HEK293 (cell line): Measurements from ENCODE around the gene TRIM56.

Experiments
- GFI1B ChIP-seq: fragments of 450-650 bp; formaldehyde crosslinking; IDR thresholded peaks from 2 replicates; pipeline ENCODE4 v1.5.1; 2016; ENCODE audit warnings: missing biosample characterization, missing genetic modification characterization
- GLI2 ChIP-seq: fragments of 450-650 bp; formaldehyde crosslinking; IDR thresholded peaks from 2 replicates; pipeline ENCODE4; 2017; ENCODE audit warnings: missing biosample characterization, missing genetic modification characterization, low read depth, borderline replicate concordance
- KLF1 ChIP-seq: fragments of 450-650 bp; formaldehyde crosslinking; IDR thresholded peaks from 2 replicates; pipeline ENCODE4 v1.5.1; 2016; ENCODE audit warnings: missing biosample characterization, missing genetic modification characterization
- KLF16 ChIP-seq: fragments of 450-650 bp; formaldehyde crosslinking; IDR thresholded peaks from 2 replicates; pipeline ENCODE4 v1.5.1; 2017; ENCODE audit warnings: missing biosample characterization, missing genetic modification characterization
- KLF7 ChIP-seq: fragments of 450-650 bp; formaldehyde crosslinking; IDR thresholded peaks from 2 replicates; pipeline ENCODE4 v1.5.1; 2016; ENCODE audit warnings: missing biosample characterization, missing genetic modification characterization, borderline replicate concordance
- ZEB2 ChIP-seq: fragments of 450-650 bp; formaldehyde crosslinking; IDR thresholded peaks from 2 replicates; pipeline ENCODE4 v1.5.1; 2016; ENCODE audit warnings: missing biosample characterization, missing genetic modification characterization
- ZFP37 ChIP-seq: fragments of 450-650 bp; formaldehyde crosslinking; IDR thresholded peaks from 2 replicates; pipeline ENCODE4 v1.5.1; 2016; ENCODE audit warnings: missing biosample characterization, missing genetic modification characterization
- ZNF266 ChIP-seq: fragments of 450-650 bp; formaldehyde crosslinking; IDR thresholded peaks from 2 replicates; pipeline ENCODE4 v1.5.1; 2016; ENCODE audit warnings: missing biosample characterization, missing genetic modification characterization, low read depth
- ZNF311 ChIP-seq: fragments of 450-650 bp; formaldehyde crosslinking; IDR thresholded peaks from 2 replicates; pipeline ENCODE4 v1.5.1; 2017; ENCODE audit warnings: missing biosample characterization, missing genetic modification characterization, borderline replicate concordance
- ZNF473 ChIP-seq: fragments of 450-650 bp; formaldehyde crosslinking; IDR thresholded peaks from 2 replicates; pipeline ENCODE4 v1.5.1; 2017; ENCODE audit warnings: missing biosample characterization, missing genetic modification characterization
- ZNF510 ChIP-seq: fragments of 450-650 bp; formaldehyde crosslinking; IDR thresholded peaks from 2 replicates; pipeline ENCODE4 v1.5.1; 2018; ENCODE audit warnings: mild to moderate bottlenecking, missing genetic modification characterization, missing biosample characterization; ENCODE audit not compliant: insufficient replicate concordance
- ZNF529 ChIP-seq: fragments of 450-650 bp; formaldehyde crosslinking; IDR thresholded peaks from 2 replicates; pipeline ENCODE4 v1.5.1; 2017; ENCODE audit warnings: missing genetic modification characterization, missing biosample characterization; ENCODE audit not compliant: insufficient replicate concordance
- ZNF561 ChIP-seq: fragments of 450-650 bp; IDR thresholded peaks from 2 replicates; pipeline ENCODE4 v1.5.1; 2018; ENCODE audit warnings: missing biosample characterization, missing genetic modification characterization, borderline replicate concordance
- ZNF610 ChIP-seq: fragments of 450-650 bp; formaldehyde crosslinking; IDR thresholded peaks from 2 replicates; pipeline ENCODE4 v1.5.1; 2016; ENCODE audit warnings: missing biosample characterization, missing genetic modification characterization, borderline replicate concordance
- ZNF623 ChIP-seq: fragments of 450-650 bp; formaldehyde crosslinking; IDR thresholded peaks from 2 replicates; pipeline ENCODE4 v1.5.1; 2016; ENCODE audit warnings: missing biosample characterization, missing genetic modification characterization
- ZNF670 ChIP-seq: fragments of 450-650 bp; formaldehyde crosslinking; IDR thresholded peaks from 2 replicates; pipeline ENCODE4 v1.5.1; 2016; ENCODE audit warnings: missing biosample characterization, missing genetic modification characterization, low read depth
- ZNF677 ChIP-seq: fragments of 450-650 bp; IDR thresholded peaks from 2 replicates; pipeline ENCODE4 v1.5.0; 2018; ENCODE audit warnings: missing biosample characterization, mild to moderate bottlenecking, missing genetic modification characterization, moderate library complexity
- ZNF768 ChIP-seq: fragments of 450-650 bp; formaldehyde crosslinking; IDR thresholded peaks from 2 replicates; pipeline ENCODE4 v1.5.1; 2018; ENCODE audit warnings: missing biosample characterization, mild to moderate bottlenecking, missing genetic modification characterization
- ZNF785 ChIP-seq: fragments of 450-650 bp; formaldehyde crosslinking; IDR thresholded peaks from 2 replicates; pipeline ENCODE4 v1.5.1; 2016; ENCODE audit warnings: missing biosample characterization, missing genetic modification characterization
- ZNF792 ChIP-seq: fragments of 450-650 bp; formaldehyde crosslinking; IDR thresholded peaks from 2 replicates; pipeline ENCODE4 v1.5.1; 2016; ENCODE audit warnings: missing biosample characterization, missing genetic modification characterization
- ZSCAN16 ChIP-seq: fragments of 450-650 bp; formaldehyde crosslinking; IDR thresholded peaks from 2 replicates; pipeline ENCODE4 v1.5.1; 2016; ENCODE audit warnings: missing biosample characterization, missing genetic modification characterization
- ZSCAN23 ChIP-seq: fragments of 450-650 bp; formaldehyde crosslinking; IDR thresholded peaks from 2 replicates; pipeline ENCODE4 v1.5.1; 2016; ENCODE audit warnings: missing biosample characterization, missing genetic modification characterization
- ZSCAN30 ChIP-seq: fragments of 450-650 bp; IDR thresholded peaks from 2 replicates; pipeline ENCODE4 v1.5.1; 2018; ENCODE audit warnings: missing biosample characterization, mild to moderate bottlenecking, missing genetic modification characterization, moderate library complexity
- TF ChIP-seq, protein P1 (sequence below): fragments of 450-650 bp; formaldehyde crosslinking; IDR thresholded peaks from 2 replicates; pipeline ENCODE4 v1.5.1; 2017; ENCODE audit warnings: missing biosample characterization, mild to moderate bottlenecking, missing genetic modification characterization, moderate library complexity
- TF ChIP-seq, protein P2 (sequence below): fragments of 450-650 bp; formaldehyde crosslinking; IDR thresholded peaks from 2 replicates; pipeline ENCODE4 v1.5.1; 2017; ENCODE audit warnings: missing biosample characterization, missing genetic modification characterization
- TF ChIP-seq, protein P3 (sequence below): fragments of 450-650 bp; formaldehyde crosslinking; IDR thresholded peaks from 2 replicates; pipeline ENCODE4 v1.5.1; 2016; ENCODE audit warnings: missing biosample characterization, missing genetic modification characterization
- TF ChIP-seq, protein P4 (sequence below): fragments of 450-650 bp; formaldehyde crosslinking; IDR thresholded peaks from 2 replicates; pipeline ENCODE4 v1.5.1; 2016; ENCODE audit warnings: missing biosample characterization, missing genetic modification characterization
- TF ChIP-seq, protein P5 (sequence below): fragments of 450-650 bp; formaldehyde crosslinking; IDR thresholded peaks from 2 replicates; pipeline ENCODE4 v1.5.1; 2016; ENCODE audit warnings: missing biosample characterization, missing genetic modification characterization
- TF ChIP-seq, protein P6 (sequence below): fragments of 450-650 bp; formaldehyde crosslinking; IDR thresholded peaks from 2 replicates; pipeline ENCODE4 v1.5.1; 2016; ENCODE audit warnings: missing biosample characterization, missing genetic modification characterization

The TRIM56 gene

DNA sequence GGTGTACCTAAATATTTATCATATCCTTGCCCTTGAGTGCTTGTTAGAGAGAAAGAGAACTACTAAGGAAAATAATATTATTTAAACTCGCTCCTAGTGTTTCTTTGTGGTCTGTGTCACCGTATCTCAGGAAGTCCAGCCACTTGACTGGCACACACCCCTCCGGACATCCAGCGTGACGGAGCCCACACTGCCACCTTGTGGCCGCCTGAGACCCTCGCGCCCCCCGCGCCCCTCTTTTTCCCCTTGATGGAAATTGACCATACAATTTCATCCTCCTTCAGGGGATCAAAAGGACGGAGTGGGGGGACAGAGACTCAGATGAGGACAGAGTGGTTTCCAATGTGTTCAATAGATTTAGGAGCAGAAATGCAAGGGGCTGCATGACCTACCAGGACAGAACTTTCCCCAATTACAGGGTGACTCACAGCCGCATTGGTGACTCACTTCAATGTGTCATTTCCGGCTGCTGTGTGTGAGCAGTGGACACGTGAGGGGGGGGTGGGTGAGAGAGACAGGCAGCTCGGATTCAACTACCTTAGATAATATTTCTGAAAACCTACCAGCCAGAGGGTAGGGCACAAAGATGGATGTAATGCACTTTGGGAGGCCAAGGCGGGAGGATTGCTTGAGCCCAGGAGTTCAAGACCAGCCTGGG lies 53.1 kb downstream of the TRIM56 start (continued):
- no peak for TF ChIP-seq ZNF266 (tag by site-specific recombination)
- no peak for TF ChIP-seq ZNF610 (tag by site-specific recombination)
- peak; percentile 77; the same call in 1 of the 2 replicates for TF ChIP-seq ZSCAN30 (tag by site-specific recombination)
- TF ChIP-seq, protein P1, sequence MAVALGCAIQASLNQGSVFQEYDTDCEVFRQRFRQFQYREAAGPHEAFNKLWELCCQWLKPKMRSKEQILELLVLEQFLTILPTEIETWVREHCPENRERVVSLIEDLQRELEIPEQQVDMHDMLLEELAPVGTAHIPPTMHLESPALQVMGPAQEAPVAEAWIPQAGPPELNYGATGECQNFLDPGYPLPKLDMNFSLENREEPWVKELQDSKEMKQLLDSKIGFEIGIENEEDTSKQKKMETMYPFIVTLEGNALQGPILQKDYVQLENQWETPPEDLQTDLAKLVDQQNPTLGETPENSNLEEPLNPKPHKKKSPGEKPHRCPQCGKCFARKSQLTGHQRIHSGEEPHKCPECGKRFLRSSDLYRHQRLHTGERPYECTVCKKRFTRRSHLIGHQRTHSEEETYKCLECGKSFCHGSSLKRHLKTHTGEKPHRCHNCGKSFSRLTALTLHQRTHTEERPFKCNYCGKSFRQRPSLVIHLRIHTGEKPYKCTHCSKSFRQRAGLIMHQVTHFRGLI (tag by site-specific recombination) = peak; percentile 37; the same call in 1 of the 2 replicates
- TF ChIP-seq ZNF623 (tag by site-specific recombination) = peak; percentile 25; the same call in 1 of the 2 replicates
- 0 out of 2 replicates have a peak, but pooled peaks have one; percentile 43 for TF ChIP-seq ZNF792
- TF ChIP-seq ZNF473 = no peak
- TF ChIP-seq ZNF561 = 0 out of 2 replicates have a peak, but pooled peaks have one; percentile 50
- no peak; the same call in 1 of the 2 replicates for TF ChIP-seq GLI2 (tag by site-specific recombination)
- TF ChIP-seq ZNF529 (tag by site-specific recombination) = no peak
- TF ChIP-seq, protein P2, sequence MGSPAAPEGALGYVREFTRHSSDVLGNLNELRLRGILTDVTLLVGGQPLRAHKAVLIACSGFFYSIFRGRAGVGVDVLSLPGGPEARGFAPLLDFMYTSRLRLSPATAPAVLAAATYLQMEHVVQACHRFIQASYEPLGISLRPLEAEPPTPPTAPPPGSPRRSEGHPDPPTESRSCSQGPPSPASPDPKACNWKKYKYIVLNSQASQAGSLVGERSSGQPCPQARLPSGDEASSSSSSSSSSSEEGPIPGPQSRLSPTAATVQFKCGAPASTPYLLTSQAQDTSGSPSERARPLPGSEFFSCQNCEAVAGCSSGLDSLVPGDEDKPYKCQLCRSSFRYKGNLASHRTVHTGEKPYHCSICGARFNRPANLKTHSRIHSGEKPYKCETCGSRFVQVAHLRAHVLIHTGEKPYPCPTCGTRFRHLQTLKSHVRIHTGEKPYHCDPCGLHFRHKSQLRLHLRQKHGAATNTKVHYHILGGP = no peak
- TF ChIP-seq GFI1B (tag by site-specific recombination) = 0 out of 2 replicates have a peak, but pooled peaks have one; percentile 14
- TF ChIP-seq ZNF311 (tag by site-specific recombination) = no peak
- no peak for TF ChIP-seq ZSCAN16 (tag by site-specific recombination)
- peak; percentile 97 for TF ChIP-seq ZEB2 (tag by site-specific recombination)
- TF ChIP-seq, protein P3, sequence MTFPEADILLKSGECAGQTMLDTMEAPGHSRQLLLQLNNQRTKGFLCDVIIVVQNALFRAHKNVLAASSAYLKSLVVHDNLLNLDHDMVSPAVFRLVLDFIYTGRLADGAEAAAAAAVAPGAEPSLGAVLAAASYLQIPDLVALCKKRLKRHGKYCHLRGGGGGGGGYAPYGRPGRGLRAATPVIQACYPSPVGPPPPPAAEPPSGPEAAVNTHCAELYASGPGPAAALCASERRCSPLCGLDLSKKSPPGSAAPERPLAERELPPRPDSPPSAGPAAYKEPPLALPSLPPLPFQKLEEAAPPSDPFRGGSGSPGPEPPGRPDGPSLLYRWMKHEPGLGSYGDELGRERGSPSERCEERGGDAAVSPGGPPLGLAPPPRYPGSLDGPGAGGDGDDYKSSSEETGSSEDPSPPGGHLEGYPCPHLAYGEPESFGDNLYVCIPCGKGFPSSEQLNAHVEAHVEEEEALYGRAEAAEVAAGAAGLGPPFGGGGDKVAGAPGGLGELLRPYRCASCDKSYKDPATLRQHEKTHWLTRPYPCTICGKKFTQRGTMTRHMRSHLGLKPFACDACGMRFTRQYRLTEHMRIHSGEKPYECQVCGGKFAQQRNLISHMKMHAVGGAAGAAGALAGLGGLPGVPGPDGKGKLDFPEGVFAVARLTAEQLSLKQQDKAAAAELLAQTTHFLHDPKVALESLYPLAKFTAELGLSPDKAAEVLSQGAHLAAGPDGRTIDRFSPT (tag by site-specific recombination) = peak; percentile 96
- no peak for TF ChIP-seq ZNF768 (tag by site-specific recombination)
- TF ChIP-seq KLF7 (tag by site-specific recombination) = no peak
- peak; percentile 92 for TF ChIP-seq ZSCAN23 (tag by site-specific recombination)
- TF ChIP-seq, protein P4, sequence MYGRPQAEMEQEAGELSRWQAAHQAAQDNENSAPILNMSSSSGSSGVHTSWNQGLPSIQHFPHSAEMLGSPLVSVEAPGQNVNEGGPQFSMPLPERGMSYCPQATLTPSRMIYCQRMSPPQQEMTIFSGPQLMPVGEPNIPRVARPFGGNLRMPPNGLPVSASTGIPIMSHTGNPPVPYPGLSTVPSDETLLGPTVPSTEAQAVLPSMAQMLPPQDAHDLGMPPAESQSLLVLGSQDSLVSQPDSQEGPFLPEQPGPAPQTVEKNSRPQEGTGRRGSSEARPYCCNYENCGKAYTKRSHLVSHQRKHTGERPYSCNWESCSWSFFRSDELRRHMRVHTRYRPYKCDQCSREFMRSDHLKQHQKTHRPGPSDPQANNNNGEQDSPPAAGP (tag by site-specific recombination) = peak; percentile 99
- TF ChIP-seq, protein P5, sequence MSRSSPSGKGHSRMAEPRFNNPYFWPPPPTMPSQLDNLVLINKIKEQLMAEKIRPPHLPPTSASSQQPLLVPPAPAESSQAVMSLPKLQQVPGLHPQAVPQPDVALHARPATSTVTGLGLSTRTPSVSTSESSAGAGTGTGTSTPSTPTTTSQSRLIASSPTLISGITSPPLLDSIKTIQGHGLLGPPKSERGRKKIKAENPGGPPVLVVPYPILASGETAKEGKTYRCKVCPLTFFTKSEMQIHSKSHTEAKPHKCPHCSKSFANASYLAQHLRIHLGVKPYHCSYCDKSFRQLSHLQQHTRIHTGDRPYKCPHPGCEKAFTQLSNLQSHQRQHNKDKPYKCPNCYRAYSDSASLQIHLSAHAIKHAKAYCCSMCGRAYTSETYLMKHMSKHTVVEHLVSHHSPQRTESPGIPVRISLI (tag by site-specific recombination) = no peak
- TF ChIP-seq ZNF785 = 0 out of 2 replicates have a peak, but pooled peaks have one; percentile 56
- no peak for TF ChIP-seq ZNF670 (tag by site-specific recombination)
- TF ChIP-seq, protein P6, sequence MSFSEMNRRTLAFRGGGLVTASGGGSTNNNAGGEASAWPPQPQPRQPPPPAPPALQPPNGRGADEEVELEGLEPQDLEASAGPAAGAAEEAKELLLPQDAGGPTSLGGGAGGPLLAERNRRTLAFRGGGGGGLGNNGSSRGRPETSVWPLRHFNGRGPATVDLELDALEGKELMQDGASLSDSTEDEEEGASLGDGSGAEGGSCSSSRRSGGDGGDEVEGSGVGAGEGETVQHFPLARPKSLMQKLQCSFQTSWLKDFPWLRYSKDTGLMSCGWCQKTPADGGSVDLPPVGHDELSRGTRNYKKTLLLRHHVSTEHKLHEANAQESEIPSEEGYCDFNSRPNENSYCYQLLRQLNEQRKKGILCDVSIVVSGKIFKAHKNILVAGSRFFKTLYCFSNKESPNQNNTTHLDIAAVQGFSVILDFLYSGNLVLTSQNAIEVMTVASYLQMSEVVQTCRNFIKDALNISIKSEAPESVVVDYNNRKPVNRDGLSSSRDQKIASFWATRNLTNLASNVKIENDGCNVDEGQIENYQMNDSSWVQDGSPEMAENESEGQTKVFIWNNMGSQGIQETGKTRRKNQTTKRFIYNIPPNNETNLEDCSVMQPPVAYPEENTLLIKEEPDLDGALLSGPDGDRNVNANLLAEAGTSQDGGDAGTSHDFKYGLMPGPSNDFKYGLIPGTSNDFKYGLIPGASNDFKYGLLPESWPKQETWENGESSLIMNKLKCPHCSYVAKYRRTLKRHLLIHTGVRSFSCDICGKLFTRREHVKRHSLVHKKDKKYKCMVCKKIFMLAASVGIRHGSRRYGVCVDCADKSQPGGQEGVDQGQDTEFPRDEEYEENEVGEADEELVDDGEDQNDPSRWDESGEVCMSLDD (tag by site-specific recombination) = peak; percentile 100
- peak; percentile 78; the same call in 1 of the 2 replicates for TF ChIP-seq ZFP37 (tag by site-specific recombination)
- TF ChIP-seq ZNF510 (tag by site-specific recombination) = no peak
- no peak for TF ChIP-seq ZNF677 (tag by site-specific recombination)
- 0 out of 2 replicates have a peak, but pooled peaks have one; percentile 72 for TF ChIP-seq KLF16 (tag by site-specific recombination)
- peak; percentile 52; the same call in 1 of the 2 replicates for TF ChIP-seq KLF1
